Lower lobe of right lung (tissue), 2 donors: Measurements from ENCODE around the gene CAPNS1. TPM values are rescaled to one million over a fixed set of nuclear protein-coding genes. Genes with fewer than 3 reads are reported as not detected.

ENCODE experiments used
- ATAC-seq, 2 donors: fragments of 200-7000 bp; cut with Tn5 transposase; one replicate each; pipeline ENCODE4 v1.9.1; 2020 to 2022; ENCODE audit warnings: mild to moderate bottlenecking in 2 of 2, moderate library complexity in 2 of 2
- DNase-seq: peaks from one replicate; pipeline ENCODE4 v3.0.0-alpha.2; 2020
- H3K27ac ChIP-seq: fragments of 200-600 bp; one replicate; pipeline ENCODE4 v1.8.0; 2022
- H3K27me3 ChIP-seq: fragments of 200-600 bp; one replicate; pipeline ENCODE4 v1.8.0; 2022; ENCODE audit warnings: low read depth
- H3K36me3 ChIP-seq: fragments of 200-600 bp; one replicate; pipeline ENCODE4 v1.8.0; 2022; ENCODE audit warnings: mild to moderate bottlenecking
- H3K4me1 ChIP-seq: fragments of 200-600 bp; one replicate; pipeline ENCODE4 v1.8.0; 2022
- H3K4me3 ChIP-seq: fragments of 200-600 bp; one replicate; pipeline ENCODE4 v1.8.0; 2022; ENCODE audit warnings: mild to moderate bottlenecking
- H3K9me3 ChIP-seq: fragments of 200-600 bp; one replicate; pipeline ENCODE4 v1.8.0; 2022
- intact Hi-C: fragments of 100-400 bp; cut with DNase I; formaldehyde crosslinking; loops from one replicate; pipeline ENCODE4 v1.11.0; 2022
- total RNA-seq: library from RNA; stranded (reverse); fragmentation: NEBNext Ultra II Directional; extraction: Animal tissue kit (Norgen Biotek cat#: 25700); gene quantifications from one replicate; pipeline ENCODE4 v1.2.1, GENCODE V29; 2021
- TF ChIP-seq, protein P1 (sequence below): fragments of 200-600 bp; IDR thresholded peaks from one replicate; pipeline ENCODE4 v1.8.0; 2022; ENCODE audit warnings: antibody characterized with exemption, mild to moderate bottlenecking
- donor health status: DM: no; HTN: yes; CAD: no; lungs with severe emphysema.

The CAPNS1 gene
- total RNA-seq, 1 donor from 2014 or later: 584 TPM

DNA sequence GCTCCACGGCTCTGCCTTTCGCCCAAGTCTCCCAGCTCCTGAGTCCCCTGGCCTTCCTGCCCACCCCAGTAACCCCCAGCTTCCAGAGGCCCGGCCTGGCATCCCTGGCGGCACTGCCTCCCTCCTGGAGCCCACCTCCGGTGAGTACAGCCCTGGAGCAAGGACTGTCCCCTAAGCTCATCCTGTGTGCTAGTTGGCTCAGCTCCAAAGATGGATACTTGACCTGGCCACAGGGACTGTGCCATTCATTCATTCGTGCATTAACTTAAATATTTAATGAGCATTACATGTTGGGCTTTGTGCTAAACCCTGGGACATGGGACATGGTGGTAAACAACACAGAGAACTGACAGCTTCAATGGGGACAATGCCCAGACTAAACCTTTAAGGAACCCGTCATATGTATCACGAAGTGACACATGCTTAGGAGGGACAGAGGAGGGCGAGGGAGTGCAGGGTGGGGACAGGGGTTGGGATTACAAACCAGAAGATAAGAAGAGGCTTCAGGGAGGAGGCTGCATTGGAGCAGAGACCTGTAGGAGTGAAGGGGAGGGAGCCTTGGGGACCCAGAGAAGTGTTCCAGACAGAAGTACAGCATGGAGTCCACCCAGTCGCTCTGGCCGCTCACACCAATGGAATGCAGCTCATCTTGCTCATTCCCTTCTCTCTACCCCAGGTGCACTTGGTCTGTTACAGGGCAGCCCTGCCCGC lies 35.9 kb upstream of the CAPNS1 start:
- Histone ChIP-seq H3K4me3 (no peak overlapping the region), H3K27me3 (no peaks in the 10 kb centered on the region), H3K36me3 (no peaks in the 10 kb centered on the region), H3K4me1 (no peaks in the 10 kb centered on the region), H3K27ac (no peak overlapping the region), H3K9me3 (no peaks in the 10 kb centered on the region)
- intact Hi-C loops: no loop called here
- TF ChIP-seq, protein P1, sequence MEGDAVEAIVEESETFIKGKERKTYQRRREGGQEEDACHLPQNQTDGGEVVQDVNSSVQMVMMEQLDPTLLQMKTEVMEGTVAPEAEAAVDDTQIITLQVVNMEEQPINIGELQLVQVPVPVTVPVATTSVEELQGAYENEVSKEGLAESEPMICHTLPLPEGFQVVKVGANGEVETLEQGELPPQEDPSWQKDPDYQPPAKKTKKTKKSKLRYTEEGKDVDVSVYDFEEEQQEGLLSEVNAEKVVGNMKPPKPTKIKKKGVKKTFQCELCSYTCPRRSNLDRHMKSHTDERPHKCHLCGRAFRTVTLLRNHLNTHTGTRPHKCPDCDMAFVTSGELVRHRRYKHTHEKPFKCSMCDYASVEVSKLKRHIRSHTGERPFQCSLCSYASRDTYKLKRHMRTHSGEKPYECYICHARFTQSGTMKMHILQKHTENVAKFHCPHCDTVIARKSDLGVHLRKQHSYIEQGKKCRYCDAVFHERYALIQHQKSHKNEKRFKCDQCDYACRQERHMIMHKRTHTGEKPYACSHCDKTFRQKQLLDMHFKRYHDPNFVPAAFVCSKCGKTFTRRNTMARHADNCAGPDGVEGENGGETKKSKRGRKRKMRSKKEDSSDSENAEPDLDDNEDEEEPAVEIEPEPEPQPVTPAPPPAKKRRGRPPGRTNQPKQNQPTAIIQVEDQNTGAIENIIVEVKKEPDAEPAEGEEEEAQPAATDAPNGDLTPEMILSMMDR: no peak
- no peak for ATAC-seq
- DNase-seq: no peak

DNA sequence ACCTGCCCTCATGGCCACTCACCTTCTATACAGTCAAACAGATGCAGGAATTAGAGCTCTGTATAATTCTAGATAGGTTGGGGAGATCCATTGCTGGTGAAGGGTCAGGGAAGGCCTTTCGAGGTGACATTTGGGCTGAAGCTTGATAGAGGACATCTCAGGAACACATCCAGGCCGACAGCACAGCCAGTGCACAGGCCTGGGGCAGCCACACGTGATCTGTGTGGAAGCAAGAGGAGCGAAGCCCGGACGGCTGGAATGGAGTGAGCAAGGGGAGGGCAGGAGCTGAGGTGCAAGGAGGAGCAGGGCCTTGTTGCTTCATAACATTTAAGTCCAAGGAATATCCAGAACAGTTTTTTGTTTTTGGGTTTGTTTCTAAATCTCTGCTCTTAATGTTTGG lies 33.4 kb upstream of the CAPNS1 start:
- H3K27me3 ChIP-seq: no peaks in the 10 kb centered on the region
- H3K27ac ChIP-seq: no peak overlapping the region
- H3K4me1 ChIP-seq: no peaks in the 10 kb centered on the region
- no peaks in the 10 kb centered on the region for H3K9me3 ChIP-seq
- intact Hi-C loops: no loop called here
- TF ChIP-seq, protein P1: no peak
- H3K4me3 ChIP-seq: no peak overlapping the region
- H3K36me3 ChIP-seq: peaks cover 10% of the 10 kb centered on the region
- DNase-seq (no peak), ATAC-seq (no peak)

DNA sequence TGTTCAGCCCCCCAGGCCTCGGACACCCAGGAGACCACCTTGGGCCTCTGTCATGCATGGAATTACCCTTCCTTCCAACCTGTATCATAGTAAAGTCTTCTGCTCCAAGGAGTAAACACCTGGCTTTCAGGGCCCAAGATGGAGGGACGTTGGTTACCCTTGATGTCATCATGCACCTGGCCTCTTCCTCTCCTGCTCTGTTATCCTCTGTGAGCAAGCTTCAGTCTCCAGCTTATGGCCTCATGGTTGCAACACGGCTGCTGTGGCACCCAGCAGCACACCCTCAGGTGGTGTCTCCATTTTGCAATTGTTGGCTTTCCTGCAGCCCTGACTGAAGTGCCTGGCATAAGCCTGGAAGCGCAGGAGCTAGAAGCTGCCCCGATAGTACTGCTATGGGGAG lies 32.9 kb upstream of the CAPNS1 start:
- DNase-seq: no peak
- TF ChIP-seq, protein P1: no peak
- Histone ChIP-seq H3K27me3 (no peaks in the 10 kb centered on the region), H3K27ac (no peak overlapping the region), H3K4me3 (no peak overlapping the region), H3K4me1 (no peaks in the 10 kb centered on the region), H3K36me3 (peaks cover 16% of the 10 kb centered on the region), H3K9me3 (no peaks in the 10 kb centered on the region)
- no peak for ATAC-seq
- intact Hi-C loops: no loop called here

DNA sequence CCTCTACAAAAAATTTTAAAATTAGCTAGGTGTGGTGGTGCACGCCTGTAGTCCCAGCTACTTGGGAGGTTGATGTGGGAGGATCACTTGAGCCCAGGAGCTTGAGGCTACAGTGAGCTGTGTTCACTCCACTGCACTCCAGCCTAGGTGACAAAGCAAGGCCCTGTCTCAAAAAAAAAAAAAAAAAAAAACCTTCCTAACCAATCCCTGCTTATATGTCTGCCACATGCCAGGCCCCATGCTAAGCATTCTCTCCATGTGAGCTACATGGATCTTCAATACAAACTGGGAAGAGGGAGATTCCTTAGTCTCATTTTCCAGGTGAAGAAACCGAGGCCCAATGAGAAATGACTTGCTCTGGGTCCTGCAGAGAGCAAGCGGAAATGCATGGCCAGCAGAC lies 31.2 kb upstream of the CAPNS1 start:
- Histone ChIP-seq H3K4me1 (peaks cover 6% of the 10 kb centered on the region), H3K4me3 (no peak overlapping the region), H3K27me3 (no peaks in the 10 kb centered on the region), H3K27ac (no peak overlapping the region), H3K9me3 (no peaks in the 10 kb centered on the region), H3K36me3 (peaks cover 33% of the 10 kb centered on the region)
- intact Hi-C loops: no loop called here
- DNase-seq: no peak
- no peak for ATAC-seq
- TF ChIP-seq, protein P1: no peak

DNA sequence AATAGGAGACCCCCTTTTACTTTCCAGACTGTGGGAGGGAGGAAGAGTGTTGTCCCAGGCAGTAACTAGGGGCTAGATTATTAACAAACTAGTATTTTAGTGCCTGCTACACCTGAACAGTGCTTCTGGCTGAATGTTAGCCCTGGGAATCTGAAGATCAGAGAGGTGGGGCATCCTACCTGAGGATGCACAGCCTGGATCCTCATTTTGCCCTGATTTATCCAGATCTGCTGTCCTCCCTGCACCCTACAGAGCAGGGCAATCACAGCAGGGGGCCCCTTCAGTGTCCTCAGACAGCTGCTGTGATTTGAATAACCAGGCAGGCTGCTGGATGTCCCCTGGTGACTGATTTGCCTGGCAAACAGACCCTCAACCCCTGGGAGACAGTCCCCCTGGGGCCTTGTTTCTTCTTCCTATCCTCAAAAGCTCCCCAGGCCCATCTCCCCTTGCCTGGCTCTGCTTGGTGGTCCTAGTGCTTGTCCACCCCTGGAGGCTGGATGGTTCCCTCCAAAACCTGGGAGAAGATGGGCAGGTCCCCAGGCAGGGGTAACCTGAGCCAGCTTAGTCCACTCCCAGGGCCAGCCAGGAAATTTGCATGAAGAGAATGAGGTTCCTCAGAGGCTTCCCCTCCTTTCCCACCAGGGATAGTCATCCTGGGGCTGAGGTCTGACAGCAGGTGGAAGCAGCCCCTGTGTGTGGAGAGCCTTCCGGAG lies 29.2 kb upstream of the CAPNS1 start, which contains the start of gene OVOL3:
Gene OVOL3 (plus strand): TSS at position 657 of the 713 bp plus-strand sequence. CDS start 60 bp downstream, outside the sequence.
- ATAC-seq: no peak
- no peak for DNase-seq
- H3K9me3 ChIP-seq: no peaks in the 10 kb centered on the region
- H3K4me3 ChIP-seq: no peak within 1 kb of the TSS
- H3K36me3 ChIP-seq: peaks cover 33% of the 10 kb centered on the region
- TF ChIP-seq, protein P1: no peak
- H3K27ac ChIP-seq: no peak within 1 kb of the TSS
- intact Hi-C loops: no loop called here
- peaks cover 12% of the 10 kb centered on the region for H3K4me1 ChIP-seq
- no peaks in the 10 kb centered on the region for H3K27me3 ChIP-seq
